Islet of Langerhans (tissue), 1 donor: ENCODE results near the gene PCDH19.
"Not testable (repeated sequence)": the region's sequence is repeated elsewhere in the genome, so short reads cannot be mapped to it uniquely, and the experiment has no call there.

Experiments used
- FAIRE-seq: peaks from one replicate; lab custom pipeline; 2011; peaks lifted over from hg19 to GRCh38; lab: Jason Lieb, UNC

The PCDH19 gene, protein sequence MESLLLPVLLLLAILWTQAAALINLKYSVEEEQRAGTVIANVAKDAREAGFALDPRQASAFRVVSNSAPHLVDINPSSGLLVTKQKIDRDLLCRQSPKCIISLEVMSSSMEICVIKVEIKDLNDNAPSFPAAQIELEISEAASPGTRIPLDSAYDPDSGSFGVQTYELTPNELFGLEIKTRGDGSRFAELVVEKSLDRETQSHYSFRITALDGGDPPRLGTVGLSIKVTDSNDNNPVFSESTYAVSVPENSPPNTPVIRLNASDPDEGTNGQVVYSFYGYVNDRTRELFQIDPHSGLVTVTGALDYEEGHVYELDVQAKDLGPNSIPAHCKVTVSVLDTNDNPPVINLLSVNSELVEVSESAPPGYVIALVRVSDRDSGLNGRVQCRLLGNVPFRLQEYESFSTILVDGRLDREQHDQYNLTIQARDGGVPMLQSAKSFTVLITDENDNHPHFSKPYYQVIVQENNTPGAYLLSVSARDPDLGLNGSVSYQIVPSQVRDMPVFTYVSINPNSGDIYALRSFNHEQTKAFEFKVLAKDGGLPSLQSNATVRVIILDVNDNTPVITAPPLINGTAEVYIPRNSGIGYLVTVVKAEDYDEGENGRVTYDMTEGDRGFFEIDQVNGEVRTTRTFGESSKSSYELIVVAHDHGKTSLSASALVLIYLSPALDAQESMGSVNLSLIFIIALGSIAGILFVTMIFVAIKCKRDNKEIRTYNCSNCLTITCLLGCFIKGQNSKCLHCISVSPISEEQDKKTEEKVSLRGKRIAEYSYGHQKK (N-terminal part only)

DNA sequence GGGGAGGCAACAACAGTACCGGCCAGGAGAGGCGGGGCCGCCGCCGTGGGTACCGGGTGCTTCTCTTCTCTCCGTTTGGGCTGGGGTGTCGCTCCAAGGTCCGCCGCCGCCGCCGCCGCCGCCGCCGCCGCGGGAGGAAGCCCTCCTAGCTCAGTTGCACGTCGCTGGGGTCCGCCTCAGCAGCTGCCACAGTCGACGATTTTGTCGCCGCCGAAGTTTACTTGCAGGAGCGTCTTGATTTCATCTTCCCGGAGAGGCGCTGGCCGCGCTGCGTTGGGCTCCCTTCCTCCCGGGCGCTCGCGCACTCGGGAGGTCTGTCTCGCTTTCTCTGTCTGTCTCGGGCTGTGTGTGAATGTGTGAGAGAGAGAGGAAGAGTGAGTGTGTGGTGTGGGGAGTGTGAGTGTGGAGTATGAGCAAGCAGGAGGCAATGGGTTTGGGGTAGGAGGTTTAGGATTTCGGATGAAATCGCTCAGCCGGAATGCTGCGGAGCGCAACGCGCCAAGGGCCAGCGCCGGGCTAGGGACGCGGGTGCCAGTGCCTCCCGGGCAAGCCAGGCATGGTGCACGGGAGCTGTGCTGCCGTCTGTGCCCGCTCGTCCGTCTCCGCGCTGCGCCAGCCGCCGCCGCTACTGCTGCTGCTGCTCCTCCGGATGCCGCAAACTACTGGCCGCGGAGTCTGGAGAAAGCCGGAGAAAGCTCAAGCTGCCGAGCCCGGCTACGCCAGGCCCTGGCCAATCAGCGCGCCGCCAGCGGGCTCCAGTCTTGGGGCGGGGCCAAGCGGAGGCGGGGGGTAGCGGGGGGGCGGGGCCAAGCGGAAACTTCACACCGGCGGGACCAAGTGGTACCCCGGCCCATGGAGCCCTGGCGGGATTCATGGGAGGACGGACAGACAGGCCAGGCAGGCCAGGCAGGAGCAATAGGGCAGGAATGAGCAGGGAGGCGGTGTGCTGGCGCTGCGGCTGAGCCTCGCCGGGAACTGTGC is at the start of gene PCDH19:
Gene PCDH19 (minus strand): TSS at position 664 of the 981 bp plus-strand sequence. CDS start 1,676 bp downstream, outside the sequence.
- no peak for FAIRE-seq

GRCh38 chrX:100449696-100450608 is 39.9 kb upstream of the PCDH19 start:
- FAIRE-seq, result no peak

GRCh38 chrX:100447655-100448397 is 37.8 kb upstream of the PCDH19 start:
- FAIRE-seq, result no peak

DNA sequence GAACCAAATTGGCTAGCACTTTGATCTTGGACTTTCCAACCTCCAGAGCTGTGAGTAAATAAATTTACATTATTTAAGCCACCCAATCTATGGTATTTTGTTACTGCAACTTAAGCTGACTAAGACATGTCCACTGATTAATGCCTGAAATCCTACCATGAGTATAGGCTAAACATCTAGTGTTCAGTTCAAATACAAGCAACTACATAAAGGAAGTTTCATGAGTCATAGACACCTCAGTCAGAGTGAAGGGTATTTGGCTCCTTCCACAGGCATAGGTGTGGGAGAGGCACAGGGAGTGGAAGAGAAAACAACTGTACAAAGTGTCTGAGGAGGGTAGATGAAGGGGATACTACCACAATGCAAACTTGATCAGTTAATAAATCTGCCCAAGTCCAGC is 35.5 kb upstream of the PCDH19 start:
- no peak for FAIRE-seq

- FAIRE-seq, result not testable (repeated sequence)
Measured at GRCh38 chrX:100441321-100441720, 31.2 kb upstream of the PCDH19 start.

DNA sequence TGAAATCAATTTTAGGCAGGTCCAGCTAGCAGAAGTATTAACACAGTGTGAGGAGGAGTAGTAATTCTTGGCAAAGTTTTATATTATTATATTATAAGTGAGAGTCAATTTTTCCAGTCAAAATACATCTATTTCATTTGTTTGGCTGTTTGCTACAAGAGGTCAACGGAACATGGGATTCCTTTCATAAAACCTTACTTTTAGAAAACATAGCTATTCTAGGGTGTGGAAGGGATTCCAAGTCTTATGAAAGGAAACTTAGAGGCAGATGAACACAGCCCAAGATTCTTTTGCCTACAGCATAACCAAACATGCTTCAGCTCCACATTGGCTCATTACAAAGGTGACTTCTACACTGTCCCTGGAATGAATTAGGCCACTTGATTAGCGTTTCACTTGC is 29.9 kb upstream of the PCDH19 start:
- no peak for FAIRE-seq

- FAIRE-seq, result no peak
Measured at GRCh38 chrX:100435726-100436125, 25.7 kb upstream of the PCDH19 start.

DNA sequence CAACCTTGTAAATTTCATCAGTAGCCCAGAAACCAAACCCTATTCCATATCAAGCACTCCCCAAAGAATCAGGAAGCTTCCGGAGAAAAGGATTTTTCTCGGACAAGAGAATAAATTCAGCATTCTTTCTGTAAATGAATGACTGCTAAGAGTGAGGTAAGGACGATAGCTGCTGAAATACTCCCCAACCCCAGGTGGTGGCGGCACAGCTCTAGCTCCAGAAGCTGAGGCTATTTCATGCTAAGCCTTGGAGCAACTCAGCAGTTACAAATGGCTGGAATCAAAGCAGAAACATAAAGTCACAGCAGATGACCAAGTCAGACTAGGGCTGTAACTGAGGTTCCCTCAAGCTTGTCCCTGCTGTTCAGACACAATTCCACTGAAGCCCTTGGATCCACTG is 13.9 kb upstream of the PCDH19 start:
- no peak for FAIRE-seq

GRCh38 chrX:100418556-100418955 is 8.5 kb upstream of the PCDH19 start:
- no peak for FAIRE-seq

GRCh38 chrX:100417681-100418080 is 7.6 kb upstream of the PCDH19 start:
- no peak for FAIRE-seq

DNA sequence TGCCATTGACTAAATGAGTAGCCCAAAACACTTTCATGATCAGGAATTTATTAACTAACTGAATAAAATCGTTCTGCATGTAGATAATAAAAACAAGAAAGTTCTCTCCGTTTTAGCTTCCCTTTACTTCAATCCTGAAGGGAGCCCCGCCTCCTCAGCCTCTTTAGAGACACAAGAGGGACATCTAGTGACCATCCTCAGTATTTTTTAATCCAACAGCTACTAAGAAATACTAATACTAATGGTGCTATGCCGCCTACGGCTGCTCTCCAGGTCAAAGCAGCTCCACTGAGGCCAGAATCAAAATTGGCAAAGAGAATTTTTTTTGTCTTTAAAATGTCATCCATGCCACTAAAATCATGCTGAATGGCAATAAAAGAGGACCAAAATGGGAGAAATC is 3.2 kb upstream of the PCDH19 start:
- FAIRE-seq, result peak; percentile 62

- no peak for FAIRE-seq
Measured at GRCh38 chrX:100411802-100412715, 2.0 kb upstream of the PCDH19 start.

GRCh38 chrX:100410901-100411801 is 1.1 kb upstream of the PCDH19 start:
- no peak for FAIRE-seq

DNA sequence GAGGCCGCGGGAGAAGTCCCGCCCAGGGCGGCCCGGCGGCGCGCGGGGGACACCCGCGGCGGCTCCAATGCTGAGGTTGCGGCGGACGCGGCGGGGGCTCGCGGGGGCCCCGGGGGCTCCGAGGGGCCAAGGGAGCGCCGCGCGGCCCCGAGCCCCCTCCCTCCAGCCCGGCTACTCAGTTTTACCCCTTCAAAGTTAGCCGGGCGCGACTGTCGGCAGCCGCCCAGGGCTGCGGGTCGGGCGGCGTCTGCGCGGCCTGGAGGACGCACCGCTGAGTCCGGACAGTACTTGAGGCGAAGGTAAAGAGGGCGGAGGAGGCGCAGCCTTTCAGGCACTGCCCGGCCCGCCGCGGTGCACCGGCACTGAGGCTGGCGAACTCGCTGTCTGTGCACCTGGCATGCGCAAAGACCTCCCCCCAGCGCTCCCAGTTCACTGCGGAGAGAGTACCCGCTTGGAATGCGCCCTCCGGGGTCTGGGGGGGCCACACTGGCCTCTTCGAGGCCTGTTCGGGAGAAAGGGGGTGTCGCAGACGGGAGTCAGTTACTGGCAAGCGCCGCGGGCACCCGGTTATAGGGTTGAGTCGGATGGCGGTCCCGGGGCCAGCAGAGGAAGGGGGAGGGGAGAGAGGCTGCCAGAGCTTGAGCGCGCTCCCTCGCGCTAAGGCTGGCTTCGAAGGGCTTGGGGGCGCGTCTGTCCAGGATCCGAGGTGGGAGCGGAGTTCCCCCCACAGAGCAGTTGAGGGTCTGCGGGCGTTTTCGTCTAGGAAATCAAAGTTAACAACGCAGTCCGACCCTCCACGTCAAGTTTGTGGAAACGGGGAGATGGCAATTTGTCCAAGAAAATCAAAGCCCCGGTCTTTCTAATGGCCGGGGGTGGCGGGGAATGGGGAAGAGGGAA is 1.1 kb downstream of the PCDH19 start:
- no peak for FAIRE-seq

DNA sequence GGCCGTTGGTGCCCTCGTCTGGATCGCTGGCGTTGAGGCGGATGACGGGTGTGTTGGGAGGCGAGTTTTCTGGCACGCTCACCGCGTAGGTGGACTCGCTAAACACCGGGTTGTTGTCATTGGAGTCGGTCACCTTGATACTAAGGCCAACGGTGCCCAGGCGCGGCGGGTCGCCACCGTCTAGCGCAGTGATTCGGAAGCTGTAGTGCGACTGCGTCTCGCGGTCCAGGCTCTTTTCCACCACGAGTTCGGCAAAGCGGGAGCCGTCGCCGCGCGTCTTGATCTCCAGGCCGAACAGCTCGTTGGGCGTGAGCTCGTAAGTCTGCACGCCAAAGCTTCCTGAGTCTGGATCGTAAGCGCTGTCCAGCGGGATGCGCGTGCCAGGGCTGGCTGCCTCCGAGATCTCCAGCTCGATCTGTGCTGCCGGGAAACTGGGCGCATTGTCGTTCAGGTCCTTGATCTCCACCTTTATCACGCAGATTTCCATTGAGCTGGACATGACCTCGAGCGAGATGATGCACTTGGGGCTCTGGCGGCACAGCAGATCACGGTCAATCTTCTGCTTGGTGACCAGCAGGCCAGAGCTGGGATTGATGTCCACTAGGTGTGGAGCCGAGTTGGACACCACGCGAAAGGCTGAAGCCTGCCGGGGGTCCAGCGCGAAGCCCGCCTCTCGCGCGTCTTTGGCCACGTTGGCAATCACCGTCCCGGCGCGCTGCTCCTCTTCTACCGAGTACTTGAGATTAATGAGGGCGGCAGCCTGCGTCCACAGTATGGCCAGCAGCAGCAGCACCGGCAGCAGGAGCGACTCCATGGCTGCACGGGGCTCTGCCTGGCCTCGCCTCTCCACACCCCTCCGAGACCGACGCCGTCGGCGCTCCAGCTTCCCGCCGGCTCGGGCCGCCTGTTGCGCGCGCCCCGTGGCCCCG is 2.0 kb downstream of the PCDH19 start:
- FAIRE-seq, result no peak

GRCh38 chrX:100407147-100407783 is 2.8 kb downstream of the PCDH19 start:
- FAIRE-seq, result no peak
